HepG2 (cell line): ENCODE results near the gene LAMB4. TPM values are rescaled to one million over a fixed set of nuclear protein-coding genes. Genes with fewer than 3 reads are reported as not detected.

Experiments used
- ATAC-seq: fragments of 200-7000 bp; cut with Tn5 transposase; 3 replicates; pipeline ENCODE4 v1.9.1; 2020; ENCODE audit warnings: mild to moderate bottlenecking, moderate library complexity
- Bru-seq: library from RNA; stranded (reverse); fragments of 400-500 nt; gene quantifications from one replicate; lab custom pipeline; 2021; lab: Mats Ljungman, UMichigan
- BruChase-seq, 2 experiments: library from RNA; stranded (reverse); fragments of 400-500 nt; gene quantifications; one replicate each; lab custom pipeline; 2021; lab: Mats Ljungman, UMichigan
- BruUV-seq: library from RNA; stranded (reverse); fragments of 400-500 nt; replicated peaks from 2 replicates; lab custom pipeline; 2021; lab: Mats Ljungman, UMichigan
- CTCF ChIA-PET: fragments of 300-600 bp; formaldehyde crosslinking; extraction: SDS; loops from one replicate; lab custom pipeline; 2021; ENCODE audit warnings: low total read pairs, inconsistent platforms, low intra/inter-chr PET ratio; lab: Yijun Ruan, JAX
- POLR2A ChIA-PET: fragments of 350-600 bp; sonication (Branson Sonifier 250); formaldehyde crosslinking; loops from one replicate; lab custom pipeline; 2020; ENCODE audit warnings: antibody characterized with exemption, inconsistent platforms; lab: Yijun Ruan, JAX
- DNase-seq: peaks from one replicate; pipeline ENCODE4 v3.0.0-alpha.2; 2015; ENCODE audit warnings: low spot score
- FAIRE-seq: peaks from 3 replicates; lab custom pipeline; 2011; peaks lifted over from hg19 to GRCh38; lab: Jason Lieb, UNC
- H2AFZ ChIP-seq: one replicate; pipeline ENCODE4 v1.6.1; 2011; ENCODE audit warnings: low read length, inconsistent platforms
- H3K27ac ChIP-seq: fragments of 300-600 bp; 3 replicates; pipeline ENCODE4 v1.8.0; 2011; ENCODE audit warnings: mixed run types, mild to moderate bottlenecking, mixed read lengths, low read length, inconsistent platforms; ENCODE audit not compliant: insufficient read depth; ENCODE audit errors: extremely low read length
- H3K27me3 ChIP-seq, 2 experiments: fragments of 200-600 bp in 1 of 2; 2 replicates in 1 of 2; 3 replicates in 1 of 2; pipeline versions ENCODE4 v1.6.0 to v1.8.0; 2011; ENCODE audit warnings: low read length in 2 of 2, mild to moderate bottlenecking in 2 of 2, moderate library complexity in 2 of 2, inconsistent platforms in 1 of 2; ENCODE audit not compliant: insufficient read depth in 2 of 2, control insufficient read depth in 1 of 2
- H3K36me3 ChIP-seq, 2 experiments: fragments of 200-600 bp in 1 of 2; replicated peaks in 1 of 2; 2 replicates in 1 of 2; 3 replicates in 1 of 2; pipeline versions ENCODE4 v1.5.1 to v1.8.0; 2011; ENCODE audit warnings: low read length in 2 of 2, inconsistent platforms in 1 of 2; ENCODE audit not compliant: insufficient read depth in 2 of 2, control insufficient read depth in 1 of 2
- H3K4me1 ChIP-seq: 2 replicates; pipeline ENCODE4 v1.5.1; 2012; ENCODE audit warnings: low read length, inconsistent platforms; ENCODE audit not compliant: insufficient read depth
- H3K4me2 ChIP-seq: 2 replicates; pipeline ENCODE4 v1.6.0; 2011; ENCODE audit warnings: low read depth, low read length, inconsistent platforms
- H3K4me3 ChIP-seq, 3 experiments: fragments of 200-600 bp in 1 of 3; sonication (generic), shearing (Covaris generic) in 1 of 3; replicated peaks in 1 of 3; 2 replicates each; pipeline ENCODE4 v1.5.1; 2011 to 2016; ENCODE audit warnings: low read length in 3 of 3, inconsistent platforms in 2 of 3, low read depth in 2 of 3, mild to moderate bottlenecking in 2 of 3, control low read depth in 1 of 3, mixed read lengths in 1 of 3; ENCODE audit not compliant: insufficient read depth in 1 of 3
- H3K79me2 ChIP-seq: one replicate; pipeline ENCODE4 v1.6.1; 2011; ENCODE audit warnings: low read length, inconsistent platforms; ENCODE audit not compliant: insufficient read depth
- H3K9ac ChIP-seq: 2 replicates; pipeline ENCODE4 v1.6.0; 2011; ENCODE audit warnings: mild to moderate bottlenecking, low read depth, low read length, inconsistent platforms; ENCODE audit not compliant: insufficient read depth
- H3K9me3 ChIP-seq: 2 replicates; pipeline ENCODE4 v1.5.1; 2012; ENCODE audit warnings: mild to moderate bottlenecking, low read length
- H4K20me1 ChIP-seq: 2 replicates; pipeline ENCODE4 v1.6.0; 2011; ENCODE audit warnings: inconsistent platforms, mild to moderate bottlenecking, low read length, moderate library complexity; ENCODE audit not compliant: insufficient read depth
- NFIB ChIP-seq: sonication (generic); formaldehyde crosslinking; IDR thresholded peaks from 2 replicates; pipeline ENCODE4 v1.9.0; 2021; ENCODE audit warnings: missing genetic modification reagents, mild to moderate bottlenecking, borderline replicate concordance
- TAF1 ChIP-seq: sonication (generic); formaldehyde crosslinking; IDR thresholded peaks from 2 replicates; pipeline ENCODE4 v1.4.0; 2020; ENCODE audit warnings: missing genetic modification reagents
- TRIM24 ChIP-seq: sonication (generic); formaldehyde crosslinking; IDR thresholded peaks from 2 replicates; pipeline ENCODE4 v1.8.0; 2022; ENCODE audit warnings: mild to moderate bottlenecking, missing genetic modification reagents
- WGBS: methylation state at CpG from one replicate; pipeline ENCODE4 v1.1.6; 2017; ENCODE audit warnings: low lambda C conversion rate; 5-methylcytosine and 5-hydroxymethylcytosine counted together
- in situ Hi-C: cut with HindIII; loops from 2 replicates; pipeline ENCODE4 v1.10.0; 2017; ENCODE audit warnings: low pct_unique_long_range_greater_than_20kb; ENCODE audit not compliant: extremely low pct_ligation_motif_present
- intact Hi-C: fragments of 100-400 bp; cut with micrococcal nuclease; formaldehyde crosslinking; loops from one replicate; pipeline ENCODE4 v1.10.0; 2022; ENCODE audit not compliant: unreplicated experiment
- long read RNA-seq, 2 experiments: library from RNA in 1 of 2; library from polyadenylated mRNA in 1 of 2; stranded (forward) in 1 of 2; unstranded in 1 of 2; transcript quantifications; one replicate each; pipeline ENCODE4 v2.0.0, GENCODE V29; 2019 to 2022
- polyA minus RNA-seq, 3 experiments: library from RNA; depleted of rRNA, polyadenylated mRNA; stranded (reverse); fragments of >200 nt; gene quantifications; 2 replicates each; pipeline ENCODE4 v1.2.3, GENCODE V29; 2011; ENCODE audit warnings: low replicate concordance in 1 of 3
- polyA plus RNA-seq, 8 experiments: library from polyadenylated mRNA; depleted of rRNA in 3 of 8; stranded (reverse) in 7 of 8; unstranded in 1 of 8; fragments of >200 nt; fragmentation: Illumina TruSeq in 4 of 8; extraction: Trizol in 4 of 8; gene quantifications; 2 replicates each; pipeline versions ENCODE4 v1.2.1 to v1.2.3, GENCODE V29; 2011 to 2016; ENCODE audit warnings: low read depth in 4 of 8, missing spikeins in 1 of 8, mixed read lengths in 1 of 8; ENCODE audit not compliant: insufficient read depth in 1 of 8
- total RNA-seq, 5 experiments: library from RNA; depleted of rRNA; stranded (reverse); fragments of >200 nt; fragmentation: Illumina TruSeq; extraction: Trizol; gene quantifications; 2 replicates each; pipeline ENCODE4 v1.2.3, GENCODE V29; 2016; ENCODE audit warnings: low read depth in 1 of 5
- TF ChIP-seq, protein P1 (sequence below): IDR thresholded peaks from 2 replicates; pipeline ENCODE4 v1.6.1; 2016; ENCODE audit warnings: missing compliant biosample characterization, missing genetic modification reagents, borderline replicate concordance

Gene LAMB4, protein sequence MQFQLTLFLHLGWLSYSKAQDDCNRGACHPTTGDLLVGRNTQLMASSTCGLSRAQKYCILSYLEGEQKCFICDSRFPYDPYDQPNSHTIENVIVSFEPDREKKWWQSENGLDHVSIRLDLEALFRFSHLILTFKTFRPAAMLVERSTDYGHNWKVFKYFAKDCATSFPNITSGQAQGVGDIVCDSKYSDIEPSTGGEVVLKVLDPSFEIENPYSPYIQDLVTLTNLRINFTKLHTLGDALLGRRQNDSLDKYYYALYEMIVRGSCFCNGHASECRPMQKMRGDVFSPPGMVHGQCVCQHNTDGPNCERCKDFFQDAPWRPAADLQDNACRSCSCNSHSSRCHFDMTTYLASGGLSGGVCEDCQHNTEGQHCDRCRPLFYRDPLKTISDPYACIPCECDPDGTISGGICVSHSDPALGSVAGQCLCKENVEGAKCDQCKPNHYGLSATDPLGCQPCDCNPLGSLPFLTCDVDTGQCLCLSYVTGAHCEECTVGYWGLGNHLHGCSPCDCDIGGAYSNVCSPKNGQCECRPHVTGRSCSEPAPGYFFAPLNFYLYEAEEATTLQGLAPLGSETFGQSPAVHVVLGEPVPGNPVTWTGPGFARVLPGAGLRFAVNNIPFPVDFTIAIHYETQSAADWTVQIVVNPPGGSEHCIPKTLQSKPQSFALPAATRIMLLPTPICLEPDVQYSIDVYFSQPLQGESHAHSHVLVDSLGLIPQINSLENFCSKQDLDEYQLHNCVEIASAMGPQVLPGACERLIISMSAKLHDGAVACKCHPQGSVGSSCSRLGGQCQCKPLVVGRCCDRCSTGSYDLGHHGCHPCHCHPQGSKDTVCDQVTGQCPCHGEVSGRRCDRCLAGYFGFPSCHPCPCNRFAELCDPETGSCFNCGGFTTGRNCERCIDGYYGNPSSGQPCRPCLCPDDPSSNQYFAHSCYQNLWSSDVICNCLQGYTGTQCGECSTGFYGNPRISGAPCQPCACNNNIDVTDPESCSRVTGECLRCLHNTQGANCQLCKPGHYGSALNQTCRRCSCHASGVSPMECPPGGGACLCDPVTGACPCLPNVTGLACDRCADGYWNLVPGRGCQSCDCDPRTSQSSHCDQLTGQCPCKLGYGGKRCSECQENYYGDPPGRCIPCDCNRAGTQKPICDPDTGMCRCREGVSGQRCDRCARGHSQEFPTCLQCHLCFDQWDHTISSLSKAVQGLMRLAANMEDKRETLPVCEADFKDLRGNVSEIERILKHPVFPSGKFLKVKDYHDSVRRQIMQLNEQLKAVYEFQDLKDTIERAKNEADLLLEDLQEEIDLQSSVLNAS (N-terminal part only)
- total RNA-seq (2016; rRNA removed; fragmentation: Illumina TruSeq; extraction: Trizol) (not detected in 2 replicates), polyA plus RNA-seq (2011; rRNA removed) (0.05 TPM in 1 of 2 replicates, not detected in the other), polyA minus RNA-seq (2011; rRNA and poly(A)+ RNA removed; ENCODE audit: low replicate concordance) (not detected in 2 replicates), Bru-seq, nascent RNA (percentile 3 among the genes with signal in this experiment), BruChase-seq, experiment 1, labeled RNA remaining after a 6-hour chase (not detected), BruChase-seq, experiment 2, labeled RNA remaining after a 2-hour chase (percentile 5 among the genes with signal in this experiment)
- total RNA-seq (2016; cell fraction: cytosol; rRNA removed; fragmentation: Illumina TruSeq; extraction: Trizol; ENCODE audit: low read depth), result not detected in 2 replicates
- not detected in 2 replicates for total RNA-seq (2016; cell fraction: insoluble cytoplasmic fraction; rRNA removed; fragmentation: Illumina TruSeq; extraction: Trizol)
- total RNA-seq (2016; cell fraction: membrane; rRNA removed; fragmentation: Illumina TruSeq; extraction: Trizol), result not detected in 2 replicates
- total RNA-seq (2016; cell fraction: nucleus; rRNA removed; fragmentation: Illumina TruSeq; extraction: Trizol), result not detected in 2 replicates
- polyA plus RNA-seq (2011; cell fraction: cytosol; rRNA removed), result 0.11 and 0.12 TPM in 2 replicates
- polyA plus RNA-seq (2011; cell fraction: nucleus; rRNA removed), result not detected in 2 replicates
- polyA plus RNA-seq (2012), result 0.05 TPM in 1 of 2 replicates, not detected in the other
- polyA plus RNA-seq (2016; cell fraction: cytosol; fragmentation: Illumina TruSeq; extraction: Trizol; ENCODE audit: low read depth), result not detected in 2 replicates
- not detected in 2 replicates for polyA plus RNA-seq (2016; cell fraction: insoluble cytoplasmic fraction; fragmentation: Illumina TruSeq; extraction: Trizol; ENCODE audit: low read depth)
- not detected in 2 replicates for polyA plus RNA-seq (2016; cell fraction: membrane; fragmentation: Illumina TruSeq; extraction: Trizol; ENCODE audit: low read depth)
- not detected in 2 replicates for polyA plus RNA-seq (2016; cell fraction: nucleus; fragmentation: Illumina TruSeq; extraction: Trizol; ENCODE audit: insufficient read depth, low read depth)
- not detected in 2 replicates for polyA minus RNA-seq (2011; cell fraction: cytosol; rRNA and poly(A)+ RNA removed)
- polyA minus RNA-seq (2011; cell fraction: nucleus; rRNA and poly(A)+ RNA removed), result not detected in 2 replicates
- long read RNA-seq, experiment 1, result 0 reads
- long read RNA-seq, experiment 2, result 0 reads

DNA sequence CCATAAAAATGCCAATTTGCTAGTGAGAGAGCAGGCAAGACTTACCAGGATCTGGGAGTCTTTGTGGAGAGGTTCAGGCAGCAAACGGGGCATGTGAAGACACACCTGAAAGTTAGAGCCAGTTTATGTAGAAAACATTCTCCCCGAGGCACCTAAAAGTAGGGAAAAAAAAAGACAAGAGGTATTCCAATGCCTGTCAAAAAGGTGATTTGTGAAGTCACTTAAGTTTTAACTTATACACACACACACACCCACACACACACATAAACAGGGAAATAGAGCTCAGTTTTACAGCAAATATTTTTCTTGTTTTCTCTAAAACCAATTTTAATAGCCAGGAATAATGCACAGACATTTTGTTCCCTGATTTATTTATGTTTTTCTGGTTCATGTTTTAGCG, at the start of gene LAMB4:
LAMB4 (minus strand) TSS at position 101 of the 400 bp plus-strand sequence. CDS start 7,197 bp downstream, outside the sequence.
- no peaks in the 10 kb centered on the region for H3K4me1 ChIP-seq
- H3K9ac ChIP-seq, result no peak within 1 kb of the TSS
- CTCF ChIA-PET, result no interaction called here
- FAIRE-seq (no peak), ATAC-seq (no peak), DNase-seq (no peak)
- no peak within 1 kb of the TSS for H3K27ac ChIP-seq
- no peaks in the 10 kb centered on the region for H3K36me3 ChIP-seq
- POLR2A ChIA-PET, result no interaction called here
- no TSS peak for BruUV-seq
- H3K9me3 ChIP-seq, result no peaks in the 10 kb centered on the region
- no peaks in the 10 kb centered on the region for H4K20me1 ChIP-seq
- no peak within 1 kb of the TSS for H3K4me3 ChIP-seq
- in situ Hi-C loops, result no loop called here
- H3K79me2 ChIP-seq, result no peaks in the 10 kb centered on the region
- intact Hi-C loops, result no loop called here
- H3K4me2 ChIP-seq, result no peak within 1 kb of the TSS
- H3K27me3 ChIP-seq, result peaks cover 0 to 6% of the 10 kb centered on the region in 2 experiments; a peak in 2 of 5 replicates
- H2AFZ ChIP-seq, result no peak within 1 kb of the TSS
- TF ChIP-seq TRIM24, result no peak
- no peak for TF ChIP-seq TAF1 (CRISPR knock-in tag)
- TF ChIP-seq NFIB, result no peak
- TF ChIP-seq, protein P1, sequence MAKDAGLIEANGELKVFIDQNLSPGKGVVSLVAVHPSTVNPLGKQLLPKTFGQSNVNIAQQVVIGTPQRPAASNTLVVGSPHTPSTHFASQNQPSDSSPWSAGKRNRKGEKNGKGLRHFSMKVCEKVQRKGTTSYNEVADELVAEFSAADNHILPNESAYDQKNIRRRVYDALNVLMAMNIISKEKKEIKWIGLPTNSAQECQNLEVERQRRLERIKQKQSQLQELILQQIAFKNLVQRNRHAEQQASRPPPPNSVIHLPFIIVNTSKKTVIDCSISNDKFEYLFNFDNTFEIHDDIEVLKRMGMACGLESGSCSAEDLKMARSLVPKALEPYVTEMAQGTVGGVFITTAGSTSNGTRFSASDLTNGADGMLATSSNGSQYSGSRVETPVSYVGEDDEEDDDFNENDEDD (CRISPR knock-in tag), result no peak
- 59% methylated on average over 3 of the region's 3 CpGs for whole genome bisulfite sequencing
